Calu3 (cell line): Measurements from ENCODE around the gene PLXNA4. TPM values are rescaled to one million over a fixed set of nuclear protein-coding genes. Genes with fewer than 3 reads are reported as not detected.

Experiments
- BruUV-seq: library from RNA; stranded (reverse); fragments of 400-500 nt; replicated peaks from 2 replicates; lab custom pipeline; 2021; lab: Mats Ljungman, UMichigan
- CTCF ChIA-PET: fragments of 300-600 bp; sonication (Branson Sonifier 250); formaldehyde crosslinking; loops from one replicate; lab custom pipeline; 2022; ENCODE audit warnings: antibody characterized with exemption; lab: Charles Lee
- DNase-seq: peaks from one replicate; pipeline ENCODE4 v3.0.0; 2022
- H3K27ac Mint-ChIP-seq: one replicate; pipeline ENCODE4 v1.8.0; 2022; ENCODE audit warnings: mixed read lengths; ENCODE audit not compliant: unreplicated experiment
- H3K27me3 Mint-ChIP-seq: one replicate; pipeline ENCODE4 v1.8.0; 2022; ENCODE audit warnings: mixed read lengths; ENCODE audit not compliant: unreplicated experiment
- H3K36me3 Mint-ChIP-seq: one replicate; pipeline ENCODE4 v1.8.0; 2022; ENCODE audit warnings: mild to moderate bottlenecking, moderate library complexity, mixed read lengths; ENCODE audit not compliant: insufficient read depth, unreplicated experiment
- H3K4me1 Mint-ChIP-seq: one replicate; pipeline ENCODE4 v1.8.0; 2022; ENCODE audit warnings: mild to moderate bottlenecking, low read depth, mixed read lengths; ENCODE audit not compliant: unreplicated experiment
- H3K4me3 Mint-ChIP-seq: one replicate; pipeline ENCODE4 v1.8.0; 2022; ENCODE audit warnings: mild to moderate bottlenecking, low read depth, moderate library complexity, mixed read lengths; ENCODE audit not compliant: unreplicated experiment
- H3K9me3 Mint-ChIP-seq: one replicate; pipeline ENCODE4 v1.8.0; 2022; ENCODE audit warnings: low read depth, mixed read lengths; ENCODE audit not compliant: unreplicated experiment
- CTCF ChIP-seq: fragments of 200-600 bp; IDR thresholded peaks from one replicate; pipeline ENCODE4 v1.8.0; 2022; ENCODE audit warnings: antibody characterized with exemption; ENCODE audit not compliant: unreplicated experiment
- intact Hi-C: fragments of 100-400 bp; cut with micrococcal nuclease; formaldehyde crosslinking; loops from one replicate; pipeline ENCODE4 v1.10.0; 2022; ENCODE audit not compliant: unreplicated experiment
- total RNA-seq: library from RNA; stranded (reverse); gene quantifications from 2 replicates; pipeline ENCODE4 v1.2.3, GENCODE V29; 2022

The PLXNA4 gene
- total RNA-seq, 1 experiment from 2014 or later = not detected

GRCh38 chr7:132097550-132098134 is 478.6 kb downstream of the PLXNA4 start:
- H3K4me1 Mint-ChIP-seq = no peaks in the 10 kb centered on the region
- TF ChIP-seq CTCF = no peak
- BruUV-seq = no TSS peak
- no peaks in the 10 kb centered on the region for H3K36me3 Mint-ChIP-seq
- intact Hi-C loops = no loop called here
- CTCF ChIA-PET = no interaction called here
- no peak overlapping the region for H3K4me3 Mint-ChIP-seq
- peaks cover 96% of the 10 kb centered on the region for H3K27me3 Mint-ChIP-seq
- no peak for DNase-seq
- no peaks in the 10 kb centered on the region for H3K9me3 Mint-ChIP-seq
- H3K27ac Mint-ChIP-seq = no peak overlapping the region

- intact Hi-C loops = no loop called here
- no peak for DNase-seq
- Mint-ChIP-seq H3K9me3 (no peaks in the 10 kb centered on the region), H3K4me1 (no peaks in the 10 kb centered on the region), H3K4me3 (no peak overlapping the region), H3K27me3 (peaks cover 92% of the 10 kb centered on the region), H3K36me3 (no peaks in the 10 kb centered on the region), H3K27ac (no peak overlapping the region)
- BruUV-seq = no TSS peak
- TF ChIP-seq CTCF = no peak
- CTCF ChIA-PET = interaction anchor here (0.8 kb wide), 1 partner anchor 391 kb away, joined by 6 read pairs; no protein-coding TSS in a partner anchor
Observed at GRCh38 chr7:132095111-132095765, 481.0 kb downstream of the PLXNA4 start.

- Mint-ChIP-seq H3K36me3 (no peaks in the 10 kb centered on the region), H3K27ac (no peak overlapping the region), H3K4me1 (no peaks in the 10 kb centered on the region), H3K9me3 (no peaks in the 10 kb centered on the region), H3K27me3 (peaks cover 72% of the 10 kb centered on the region), H3K4me3 (no peak overlapping the region)
- no TSS peak for BruUV-seq
- intact Hi-C loops = no loop called here
- CTCF ChIA-PET = no interaction called here
- DNase-seq = no peak
- TF ChIP-seq CTCF = no peak
Observed at GRCh38 chr7:132092106-132092505, 484.2 kb downstream of the PLXNA4 start.

GRCh38 chr7:132091706-132092105 is 484.6 kb downstream of the PLXNA4 start:
- H3K27me3 Mint-ChIP-seq = peaks cover 71% of the 10 kb centered on the region
- CTCF ChIA-PET = no interaction called here
- BruUV-seq = no TSS peak

More at GRCh38 chr7:132091706-132092105, 484.6 kb downstream of the PLXNA4 start:
- H3K4me3 Mint-ChIP-seq = no peak overlapping the region
- intact Hi-C loops = no loop called here
- H3K9me3 Mint-ChIP-seq = no peaks in the 10 kb centered on the region
- no peaks in the 10 kb centered on the region for H3K4me1 Mint-ChIP-seq
- TF ChIP-seq CTCF = no peak
- no peak overlapping the region for H3K27ac Mint-ChIP-seq
- DNase-seq = no peak
- no peaks in the 10 kb centered on the region for H3K36me3 Mint-ChIP-seq
